Neural progenitor cell (in vitro differentiated cells): Measurements from ENCODE around the gene PMVK.

Experiments
- CTCF ChIP-seq: fragments of 200-600 bp; sonication (generic); IDR thresholded peaks from 2 replicates; pipeline ENCODE4 v1.5.1; 2017; ENCODE audit warnings: antibody characterized with exemption, mild to moderate bottlenecking
- EZH2 ChIP-seq: fragments of 200-600 bp; sonication (generic); IDR thresholded peaks from 2 replicates; pipeline ENCODE4 v1.6.1; 2017; ENCODE audit warnings: antibody characterized with exemption, mild to moderate bottlenecking, moderate library complexity
- EZH2phosphoT487 ChIP-seq: fragments of 200-600 bp; sonication (generic); IDR thresholded peaks from 2 replicates; pipeline ENCODE4 v1.6.1; 2017; ENCODE audit warnings: antibody characterized with exemption

DNA sequence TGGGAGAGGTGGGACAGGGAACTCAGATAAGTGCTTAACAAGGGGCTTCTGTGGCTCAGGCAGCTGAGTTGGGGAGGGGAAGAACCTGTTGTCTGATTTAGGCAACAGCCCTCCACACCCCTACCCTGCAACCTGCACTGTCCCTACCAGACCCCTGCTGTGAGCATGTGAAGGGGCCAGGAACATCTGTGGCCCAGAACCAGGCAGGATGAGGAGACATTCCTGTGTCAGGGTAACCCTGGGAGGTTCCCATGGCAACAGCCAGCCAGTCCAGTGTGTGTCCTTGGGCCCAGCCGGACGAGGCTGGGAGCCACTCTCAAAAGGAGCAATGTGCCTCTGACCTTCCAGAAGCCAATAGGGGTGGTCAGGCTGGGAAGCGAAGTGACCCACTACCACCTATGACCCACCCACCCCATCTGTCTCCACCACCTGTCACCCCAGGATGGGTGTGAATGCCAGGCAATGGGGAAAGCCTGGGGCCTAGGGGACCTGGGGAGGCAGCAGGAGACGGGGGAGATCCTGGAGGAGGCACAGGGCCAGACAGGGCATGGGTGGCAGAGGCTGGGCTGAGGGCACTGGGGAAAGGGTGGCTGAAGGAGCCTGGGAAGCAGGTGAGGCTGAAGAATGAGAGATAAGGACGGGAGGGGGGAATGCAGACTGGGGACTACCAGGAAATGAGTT is 5.0 kb upstream of the PMVK start:
- no peak for TF ChIP-seq CTCF
- TF ChIP-seq EZH2phosphoT487 = no peak
- TF ChIP-seq EZH2 = no peak
